ENCODE results near the gene HPGD.

HPGD gene

GRCh38 chr4:174522183-174523024 is at the start of gene HPGD:
HPGD (minus strand) TSS chr4:174522488; CDS start chr4:174522451, 37 bp downstream.
- no peak for DNase-seq (ENCODE audit: low read depth)

GRCh38 chr4:174564529-174564928 is 42.2 kb upstream of the HPGD start:
- H3K4me3 ChIP-seq (ENCODE audit: low read depth, low read length): no peak overlapping the region
- no peak for DNase-seq (ENCODE audit: low read depth)

More at GRCh38 chr4:174522183-174523024, at the start of gene HPGD:
- H3K4me3 ChIP-seq (ENCODE audit: low read depth, low read length): peak within 1 kb of the TSS; percentile 59

- H3K4me3 ChIP-seq (ENCODE audit: low read depth, low read length): no peak overlapping the region
- DNase-seq (ENCODE audit: low read depth): no peak
Measured at GRCh38 chr4:174563399-174563798, 41.1 kb upstream of the HPGD start.

- no peak for DNase-seq (ENCODE audit: low read depth)
- H3K4me3 ChIP-seq (ENCODE audit: low read depth, low read length): no peak overlapping the region
Measured at GRCh38 chr4:174561560-174561959, 39.3 kb upstream of the HPGD start.

GRCh38 chr4:174559894-174560293 is 37.6 kb upstream of the HPGD start:
- no peak overlapping the region for H3K4me3 ChIP-seq (ENCODE audit: low read depth, low read length)
- DNase-seq (ENCODE audit: low read depth): no peak

- DNase-seq (ENCODE audit: low read depth): no peak
- no peak overlapping the region for H3K4me3 ChIP-seq (ENCODE audit: low read depth, low read length)
Measured at GRCh38 chr4:174555789-174556630, 33.7 kb upstream of the HPGD start.

GRCh38 chr4:174554231-174554728 is 32.0 kb upstream of the HPGD start:
- H3K4me3 ChIP-seq (ENCODE audit: low read depth, low read length): no peak overlapping the region
- no peak for DNase-seq (ENCODE audit: low read depth)

GRCh38 chr4:174553828-174554227 is 31.5 kb upstream of the HPGD start:
- DNase-seq (ENCODE audit: low read depth): peak; percentile 48
- H3K4me3 ChIP-seq (ENCODE audit: low read depth, low read length): no peak overlapping the region

GRCh38 chr4:174553031-174553430 is 30.7 kb upstream of the HPGD start:
- DNase-seq (ENCODE audit: low read depth): no peak
- H3K4me3 ChIP-seq (ENCODE audit: low read depth, low read length): no peak overlapping the region

GRCh38 chr4:174550541-174550940 is 28.3 kb upstream of the HPGD start:
- no peak for DNase-seq (ENCODE audit: low read depth)
- no peak overlapping the region for H3K4me3 ChIP-seq (ENCODE audit: low read depth, low read length)

GRCh38 chr4:174549721-174550120 is 27.4 kb upstream of the HPGD start:
- peak; percentile 72 for DNase-seq (ENCODE audit: low read depth)
- H3K4me3 ChIP-seq (ENCODE audit: low read depth, low read length): no peak overlapping the region

- DNase-seq (ENCODE audit: low read depth): no peak
Measured at GRCh38 chr4:174545268-174545667, 23.0 kb upstream of the HPGD start.

GRCh38 chr4:174544496-174544895 is 22.2 kb upstream of the HPGD start:
- DNase-seq (ENCODE audit: low read depth): no peak
- no peak overlapping the region for H3K4me3 ChIP-seq (ENCODE audit: low read depth, low read length)

More at GRCh38 chr4:174545268-174545667, 23.0 kb upstream of the HPGD start:
- no peak overlapping the region for H3K4me3 ChIP-seq (ENCODE audit: low read depth, low read length)

GRCh38 chr4:174540175-174540574 is 17.9 kb upstream of the HPGD start:
- no peak overlapping the region for H3K4me3 ChIP-seq (ENCODE audit: low read depth, low read length)
- no peak for DNase-seq (ENCODE audit: low read depth)

- no peak overlapping the region for H3K4me3 ChIP-seq (ENCODE audit: low read depth, low read length)
- DNase-seq (ENCODE audit: low read depth): no peak
Measured at GRCh38 chr4:174539571-174539970, 17.3 kb upstream of the HPGD start.

GRCh38 chr4:174538876-174539250 is 16.6 kb upstream of the HPGD start:
- DNase-seq (ENCODE audit: low read depth): no peak
- H3K4me3 ChIP-seq (ENCODE audit: low read depth, low read length): no peak overlapping the region

GRCh38 chr4:174538123-174538875 is 16.0 kb upstream of the HPGD start:
- no peak for DNase-seq (ENCODE audit: low read depth)
- H3K4me3 ChIP-seq (ENCODE audit: low read depth, low read length): no peak overlapping the region

- no peak for DNase-seq (ENCODE audit: low read depth)
- no peak overlapping the region for H3K4me3 ChIP-seq (ENCODE audit: low read depth, low read length)
Measured at GRCh38 chr4:174537634-174538033, 15.3 kb upstream of the HPGD start.

GRCh38 chr4:174534461-174534860 is 12.2 kb upstream of the HPGD start:
- DNase-seq (ENCODE audit: low read depth): no peak

GRCh38 chr4:174532445-174532844 is 10.2 kb upstream of the HPGD start:
- DNase-seq (ENCODE audit: low read depth): no peak
- H3K4me3 ChIP-seq (ENCODE audit: low read depth, low read length): no peak overlapping the region

More at GRCh38 chr4:174534461-174534860, 12.2 kb upstream of the HPGD start:
- H3K4me3 ChIP-seq (ENCODE audit: low read depth, low read length): no peak overlapping the region

Measured in skeletal muscle cell (primary cell).